ENCODE measurements around the gene AZIN2. TPM values are rescaled to one million over a fixed set of nuclear protein-coding genes. Genes with fewer than 3 reads are reported as not detected.

AZIN2 gene
- total and polyA plus RNA-seq, 9 of the 15 experiments (the other 6 are each of a cell fraction or from before 2014, with no cell fraction given) = 0.06 to 0.91 (median 0.42) TPM; not detected in 2

GRCh38 chr1:33050221-33051076 lies 30.5 kb upstream of the AZIN2 start (continued):
- TF ChIP-seq, protein P1, sequence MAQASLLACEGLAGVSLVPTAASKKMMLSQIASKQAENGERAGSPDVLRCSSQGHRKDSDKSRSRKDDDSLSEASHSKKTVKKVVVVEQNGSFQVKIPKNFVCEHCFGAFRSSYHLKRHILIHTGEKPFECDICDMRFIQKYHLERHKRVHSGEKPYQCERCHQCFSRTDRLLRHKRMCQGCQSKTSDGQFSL (CRISPR knock-in tag; IDR thresholded peaks at IDR 0.05) = peak; percentile 72; the same call in 1 of the 2 replicates
- TF ChIP-seq, protein P1 (tag; IDR thresholded peaks at IDR 0.05) = no peak
- TF ChIP-seq GATAD2B (IDR thresholded peaks at IDR 0.05; ENCODE audit: borderline replicate concordance) = no peak
- TF ChIP-seq ZFX (CRISPR knock-in tag; IDR thresholded peaks at IDR 0.05) = no peak
- no peak for TF ChIP-seq NR4A1 (CRISPR knock-in tag; IDR thresholded peaks at IDR 0.05)
- TF ChIP-seq NR4A1 (tag; IDR thresholded peaks at IDR 0.05) = no peak
- peak; percentile 85 to 94 for TF ChIP-seq TRIM24 (IDR thresholded peaks at IDR 0.05)
- no peak for TF ChIP-seq MED1 (CRISPR knock-in tag; IDR thresholded peaks at IDR 0.05; ENCODE audit: borderline replicate concordance)
- peak; percentile 95 for TF ChIP-seq ATF3 (IDR thresholded peaks at IDR 0.05)
- TF ChIP-seq ATF3 (CRISPR knock-in tag; conservative IDR thresholded peaks at IDR 0.05) = no peak
- TF ChIP-seq ETV1 (tag; conservative IDR thresholded peaks at IDR 0.05; ENCODE audit: low read depth) = peak; percentile 70
- no peak for TF ChIP-seq SLC30A9 (CRISPR knock-in tag; IDR thresholded peaks at IDR 0.05)
- TF ChIP-seq NR2C2 (CRISPR knock-in tag; IDR thresholded peaks at IDR 0.05) = no peak
- TF ChIP-seq NR2C2 (tag; IDR thresholded peaks at IDR 0.05) = peak; percentile 40; the same call in 1 of the 2 replicates
- no peak; the same call in 1 of the 2 replicates for TF ChIP-seq SMARCA5 (IDR thresholded peaks at IDR 0.05)
- no peak for TF ChIP-seq MIER1 (IDR thresholded peaks at IDR 0.05; ENCODE audit: low read depth)
- no peak for TF ChIP-seq NFE2L1 (tag; IDR thresholded peaks at IDR 0.05; ENCODE audit: borderline replicate concordance, low read depth)
- TF ChIP-seq DPF2 (IDR thresholded peaks at IDR 0.05) = peak; percentile 56
- TF ChIP-seq, protein P2, sequence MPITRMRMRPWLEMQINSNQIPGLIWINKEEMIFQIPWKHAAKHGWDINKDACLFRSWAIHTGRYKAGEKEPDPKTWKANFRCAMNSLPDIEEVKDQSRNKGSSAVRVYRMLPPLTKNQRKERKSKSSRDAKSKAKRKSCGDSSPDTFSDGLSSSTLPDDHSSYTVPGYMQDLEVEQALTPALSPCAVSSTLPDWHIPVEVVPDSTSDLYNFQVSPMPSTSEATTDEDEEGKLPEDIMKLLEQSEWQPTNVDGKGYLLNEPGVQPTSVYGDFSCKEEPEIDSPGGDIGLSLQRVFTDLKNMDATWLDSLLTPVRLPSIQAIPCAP (CRISPR knock-in tag; IDR thresholded peaks at IDR 0.05; ENCODE audit: borderline replicate concordance) = no peak
- no peak for TF ChIP-seq ZC3H11A (IDR thresholded peaks at IDR 0.05; ENCODE audit: low read depth, low read length)
- 0 out of 2 replicates have a peak, but pooled peaks have one; percentile 59 for TF ChIP-seq POLR2H (tag; IDR thresholded peaks at IDR 0.05; ENCODE audit: low read depth)
- no peak for TF ChIP-seq SP1 (CRISPR knock-in tag; IDR thresholded peaks at IDR 0.05)
- no peak for TF ChIP-seq SMARCC2 (IDR thresholded peaks at IDR 0.05; ENCODE audit: low read depth)
- no peak for TF ChIP-seq TCF7L2 (IDR thresholded peaks at IDR 0.05; ENCODE audit: low read depth, low read length)

All from K562 (cell line).